Measurements from ENCODE around the gene SORCS2.

The SORCS2 gene

GRCh38 chr4:7640136-7640535 lies 447.8 kb downstream of the SORCS2 start (continued):
- TF ChIP-seq ZNF707 (tag by site-specific recombination; IDR thresholded peaks at IDR 0.05) (no peak), PATZ1 (tag by site-specific recombination; IDR thresholded peaks at IDR 0.05) (no peak), ZFHX2 (tag by site-specific recombination; conservative IDR thresholded peaks at IDR 0.05) (peak; percentile 100), ZNF132 (tag by site-specific recombination; IDR thresholded peaks at IDR 0.05; ENCODE audit: borderline replicate concordance) (no peak), ZNF184 (tag by site-specific recombination; IDR thresholded peaks at IDR 0.05) (no peak), ZNF211 (tag by site-specific recombination; IDR thresholded peaks at IDR 0.05; ENCODE audit: low read depth) (no peak), ZNF302 (tag by site-specific recombination; IDR thresholded peaks at IDR 0.05; ENCODE audit: low read depth) (no peak), ZNF157 (tag by site-specific recombination; IDR thresholded peaks at IDR 0.05) (no peak), ZNF585B (tag by site-specific recombination; IDR thresholded peaks at IDR 0.05) (no peak), ZNF558 (tag by site-specific recombination; IDR thresholded peaks at IDR 0.05) (no peak), SCRT2 (tag by site-specific recombination; IDR thresholded peaks at IDR 0.05) (no peak), ZNF837 (tag by site-specific recombination; IDR thresholded peaks at IDR 0.05) (no peak), ZNF223 (tag by site-specific recombination; IDR thresholded peaks at IDR 0.05) (no peak), WT1 (tag by site-specific recombination; IDR thresholded peaks at IDR 0.05) (no peak), EGR2 (tag by site-specific recombination; IDR thresholded peaks at IDR 0.05; ENCODE audit: low read depth) (peak; percentile 98), TSHZ1 (tag by site-specific recombination; IDR thresholded peaks at IDR 0.05; ENCODE audit: borderline replicate concordance) (no peak)

- ChIA-PET CTCF (no interaction called here), POLR2A (no interaction called here)
- Histone ChIP-seq H3K4me3 (ENCODE audit: low read depth, low read length) (no peak overlapping the region), H3K36me3 (ENCODE audit: control insufficient read depth in 2 of 2, insufficient read depth in 1 of 2, low read length in 2 of 2) (no peaks in the 10 kb centered on the region), H3K4me1 (ENCODE audit: control insufficient read depth, insufficient read depth, low read length) (no peaks in the 10 kb centered on the region), H3K9me3 (ENCODE audit: control insufficient read depth, insufficient read depth, low read depth, low read length) (no peaks in the 10 kb centered on the region), H3K27ac (ENCODE audit: extremely low read depth, low read depth, low read length) (no peak overlapping the region)
- TF ChIP-seq ZNF391 (tag by site-specific recombination; IDR thresholded peaks at IDR 0.05; ENCODE audit: borderline replicate concordance, low read depth): no peak
- TF ChIP-seq ZBTB17 (tag by site-specific recombination; IDR thresholded peaks at IDR 0.05): peak; percentile 56
- no peak for TF ChIP-seq EGR2 (tag by site-specific recombination; IDR thresholded peaks at IDR 0.05; ENCODE audit: low read depth)
- no peak for TF ChIP-seq ZNF677 (tag by site-specific recombination; IDR thresholded peaks at IDR 0.05)
- TF ChIP-seq ZNF701 (tag by site-specific recombination; IDR thresholded peaks at IDR 0.05): no peak
- TF ChIP-seq ZNF768 (tag by site-specific recombination; IDR thresholded peaks at IDR 0.05): no peak
- no peak for TF ChIP-seq YY1 (tag by site-specific recombination; IDR thresholded peaks at IDR 0.05)
- TF ChIP-seq ZNF629 (tag by site-specific recombination; IDR thresholded peaks at IDR 0.05): no peak
- no peak for TF ChIP-seq ZNF26 (tag by site-specific recombination; IDR thresholded peaks at IDR 0.05)
- TF ChIP-seq ZNF366 (tag by site-specific recombination; conservative IDR thresholded peaks at IDR 0.05): peak; percentile 76
- no peak for TF ChIP-seq GFI1B (tag by site-specific recombination; IDR thresholded peaks at IDR 0.05)
- no peak for TF ChIP-seq ZBTB8A (tag by site-specific recombination; IDR thresholded peaks at IDR 0.05)
These were observed 449.4 kb downstream of the SORCS2 start for GRCh38 chr4:7641712-7642111.

Data from HEK293 (cell line).